WTC11 (cell line): ENCODE measurements around the gene CCL17. TPM values are rescaled to one million over a fixed set of nuclear protein-coding genes. Genes with fewer than 3 reads are reported as not detected.

ENCODE experiments used
- ATAC-seq: fragments of 200-7000 bp; cut with Tn5 transposase; 2 replicates; pipeline ENCODE4 v1.10.0; 2021; ENCODE audit warnings: mild to moderate bottlenecking, moderate library complexity
- CTCF ChIA-PET: fragments of 300-600 bp; sonication (Branson Sonifier 250); formaldehyde crosslinking; loops from one replicate; lab custom pipeline; 2021; ENCODE audit warnings: antibody characterized with exemption; lab: Charles Lee
- POLR2A ChIA-PET: fragments of 350-600 bp; sonication (Branson Sonifier 250); formaldehyde crosslinking; loops from one replicate; lab custom pipeline; 2021; ENCODE audit warnings: antibody characterized with exemption; lab: Charles Lee
- DNase-seq: peaks from one replicate; pipeline ENCODE4 v3.0.0; 2021; ENCODE audit warnings: low spot score
- H3K27ac Mint-ChIP-seq: 2 replicates; pipeline ENCODE4 v1.8.0; 2021; ENCODE audit warnings: mixed read lengths
- H3K27me3 Mint-ChIP-seq: 2 replicates; pipeline ENCODE4 v1.8.0; 2021; ENCODE audit warnings: low read depth, mild to moderate bottlenecking, moderate library complexity, mixed read lengths
- H3K36me3 Mint-ChIP-seq: 2 replicates; pipeline ENCODE4 v1.8.0; 2021; ENCODE audit warnings: mixed read lengths
- H3K4me1 Mint-ChIP-seq: 2 replicates; pipeline ENCODE4 v1.8.0; 2022; ENCODE audit warnings: mixed read lengths
- H3K4me3 Mint-ChIP-seq: 2 replicates; pipeline ENCODE4 v1.8.0; 2021; ENCODE audit warnings: mild to moderate bottlenecking, moderate library complexity, mixed read lengths
- H3K9me3 Mint-ChIP-seq: 2 replicates; pipeline ENCODE4 v1.8.0; 2021; ENCODE audit warnings: mixed read lengths
- CBFB ChIP-seq: sonication (generic); formaldehyde crosslinking; IDR thresholded peaks from 2 replicates; pipeline ENCODE4 v1.8.1; 2022; ENCODE audit warnings: mild to moderate bottlenecking, low read depth, missing genetic modification reagents
- EMX1 ChIP-seq: fragments of 250-450 bp; sonication (Bioruptor Pico); IDR thresholded peaks from 2 replicates; pipeline ENCODE4 v1.8.0; 2021; ENCODE audit warnings: mild to moderate bottlenecking
- ESRRA ChIP-seq: sonication (generic); formaldehyde crosslinking; IDR thresholded peaks from 2 replicates; pipeline ENCODE4 v1.8.1; 2022; ENCODE audit warnings: mild to moderate bottlenecking, missing genetic modification reagents, borderline replicate concordance
- ETV6 ChIP-seq: sonication (generic); formaldehyde crosslinking; IDR thresholded peaks from 2 replicates; pipeline ENCODE4 v1.8.1; 2022; ENCODE audit warnings: mild to moderate bottlenecking, missing genetic modification reagents
- GRHL2 ChIP-seq: fragments of 250-450 bp; sonication (Bioruptor Pico); IDR thresholded peaks from 2 replicates; pipeline ENCODE4 v1.8.0; 2022; ENCODE audit warnings: mild to moderate bottlenecking, moderate library complexity; ENCODE audit not compliant: insufficient replicate concordance, severe bottlenecking
- HMGA2 ChIP-seq: fragments of 250-450 bp; sonication (Bioruptor Pico); IDR thresholded peaks from 2 replicates; pipeline ENCODE4 v1.4.0; 2021; ENCODE audit warnings: mild to moderate bottlenecking, moderate library complexity
- JUN ChIP-seq: sonication (generic); formaldehyde crosslinking; IDR thresholded peaks from 2 replicates; pipeline ENCODE4 v1.8.0; 2023; ENCODE audit warnings: mild to moderate bottlenecking, missing genetic modification reagents
- NFATC4 ChIP-seq: fragments of 250-450 bp; sonication (Bioruptor Pico); IDR thresholded peaks from 2 replicates; pipeline ENCODE4 v1.9.0; 2021; ENCODE audit warnings: mild to moderate bottlenecking
- NFYB ChIP-seq: sonication (generic); formaldehyde crosslinking; conservative IDR thresholded peaks from 2 replicates; pipeline ENCODE4 v1.8.0; 2022; ENCODE audit warnings: low read depth, missing genetic modification reagents
- NR3C1 ChIP-seq: sonication (generic); formaldehyde crosslinking; conservative IDR thresholded peaks from 2 replicates; pipeline ENCODE4 v1.8.1; 2023; ENCODE audit warnings: low read depth, mild to moderate bottlenecking, missing genetic modification reagents
- OVOL2 ChIP-seq: fragments of 250-450 bp; sonication (Bioruptor Pico); IDR thresholded peaks from 2 replicates; pipeline ENCODE4 v1.9.0; 2021; ENCODE audit warnings: mild to moderate bottlenecking, borderline replicate concordance
- SMAD3 ChIP-seq: sonication (generic); formaldehyde crosslinking; IDR thresholded peaks from 2 replicates; pipeline ENCODE4 v1.8.0; 2022; ENCODE audit warnings: missing genetic modification reagents, mild to moderate bottlenecking, borderline replicate concordance
- SMAD4 ChIP-seq: sonication (generic); formaldehyde crosslinking; IDR thresholded peaks from 2 replicates; pipeline ENCODE4 v1.8.0; 2022; ENCODE audit warnings: mild to moderate bottlenecking, missing genetic modification reagents
- TEAD1 ChIP-seq: sonication (generic); formaldehyde crosslinking; IDR thresholded peaks from 2 replicates; pipeline ENCODE4 v1.8.0; 2022; ENCODE audit warnings: mild to moderate bottlenecking, missing genetic modification reagents
- TP53 ChIP-seq: sonication (generic); formaldehyde crosslinking; IDR thresholded peaks from 2 replicates; pipeline ENCODE4 v1.8.1; 2023; ENCODE audit warnings: mild to moderate bottlenecking, missing genetic modification reagents
- ZBTB21 ChIP-seq: sonication (generic); formaldehyde crosslinking; IDR thresholded peaks from 2 replicates; pipeline ENCODE4 v1.8.1; 2023; ENCODE audit warnings: mild to moderate bottlenecking, missing genetic modification reagents, borderline replicate concordance
- ZNF232 ChIP-seq: sonication (generic); formaldehyde crosslinking; IDR thresholded peaks from 2 replicates; pipeline ENCODE4 v1.8.0; 2022; ENCODE audit warnings: mild to moderate bottlenecking, missing genetic modification reagents
- total RNA-seq: library from RNA; stranded (reverse); gene quantifications from 3 replicates; pipeline ENCODE4 v1.2.3, GENCODE V29; 2021
- TF ChIP-seq, protein P1 (sequence below): fragments of 250-450 bp; sonication (Bioruptor Pico); IDR thresholded peaks from 2 replicates; pipeline ENCODE4 v1.9.0; 2021; ENCODE audit warnings: mild to moderate bottlenecking, borderline replicate concordance
- TF ChIP-seq, protein P2 (sequence below): sonication (generic); formaldehyde crosslinking; IDR thresholded peaks from 2 replicates; pipeline ENCODE4 v1.8.0; 2022; ENCODE audit warnings: mild to moderate bottlenecking, missing genetic modification reagents
- TF ChIP-seq, protein P3 (sequence below): fragments of 250-450 bp; sonication (Bioruptor Pico); IDR thresholded peaks from 2 replicates; pipeline ENCODE4 v1.9.0; 2021; ENCODE audit warnings: mild to moderate bottlenecking
- TF ChIP-seq, protein P4 (sequence below): sonication (generic); formaldehyde crosslinking; IDR thresholded peaks from 2 replicates; pipeline ENCODE4 v1.8.1; 2023; ENCODE audit warnings: mild to moderate bottlenecking, missing genetic modification reagents

The CCL17 gene
- total RNA-seq, 1 experiment from 2014 or later: not detected

DNA sequence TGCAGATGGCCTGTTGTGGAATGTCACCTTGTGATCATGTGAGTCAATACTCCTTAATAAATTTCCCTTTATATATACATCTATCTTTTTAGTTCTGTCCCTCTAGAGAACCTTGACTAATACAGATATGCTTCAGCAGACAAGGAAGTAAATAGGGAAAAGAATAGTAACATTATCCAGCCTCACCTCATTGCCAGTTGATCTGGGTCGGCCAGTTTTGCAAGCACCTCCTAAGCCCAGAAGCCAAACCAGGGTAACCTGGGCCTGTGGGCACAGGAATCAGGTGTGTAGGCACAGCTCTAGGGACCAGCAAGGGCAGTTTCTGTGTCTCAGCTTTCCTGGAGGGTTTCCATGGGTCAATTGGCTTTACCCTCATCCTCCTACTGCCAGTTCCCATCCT is 11.9 kb upstream of the CCL17 start:
- POLR2A ChIA-PET: no interaction called here
- no peaks in the 10 kb centered on the region for H3K4me1 Mint-ChIP-seq
- ATAC-seq (no peak), DNase-seq (no peak)
- H3K9me3 Mint-ChIP-seq: peaks cover 13% of the 10 kb centered on the region
- CTCF ChIA-PET: interaction anchor here (0.7 to 5.5 kb wide), 2 partner anchors 12 to 25 kb away, joined by 3 to 27 read pairs; partner anchors contain the start of gene CCL17
- no peak overlapping the region for H3K27ac Mint-ChIP-seq
- H3K27me3 Mint-ChIP-seq: peaks cover 8% of the 10 kb centered on the region
- H3K4me3 Mint-ChIP-seq: no peak overlapping the region
- no peaks in the 10 kb centered on the region for H3K36me3 Mint-ChIP-seq
- TF ChIP-seq NFYB (CRISPR knock-in tag) (no peak), SMAD4 (no peak), CBFB (CRISPR knock-in tag) (no peak), ZBTB21 (CRISPR knock-in tag) (no peak), ETV6 (CRISPR knock-in tag) (no peak), NR3C1 (CRISPR knock-in tag) (no peak)

DNA sequence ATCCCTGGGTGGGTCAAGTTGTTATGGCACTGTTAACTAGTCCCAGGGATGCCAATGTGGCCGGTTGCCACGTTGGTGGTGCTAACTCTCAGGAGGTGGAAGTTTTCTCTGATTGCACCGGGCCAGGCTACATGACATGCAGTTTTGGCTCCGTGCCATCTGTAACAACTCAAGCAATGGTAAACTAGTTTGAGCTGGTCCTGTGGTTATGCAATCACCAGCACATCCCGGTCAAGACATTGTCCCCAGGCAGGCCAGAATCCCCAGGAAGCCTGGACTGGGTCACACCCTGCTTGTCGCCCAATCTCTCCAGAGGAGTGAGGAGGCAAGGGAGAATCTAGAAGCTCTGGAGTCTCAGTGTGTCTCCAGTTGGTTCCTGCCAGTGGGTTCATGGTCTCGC is 10.1 kb upstream of the CCL17 start:
- no peak overlapping the region for H3K4me3 Mint-ChIP-seq
- ChIA-PET POLR2A (no interaction called here), CTCF (interaction anchor here (0.9 to 5.5 kb wide), 2 partner anchors 23 to 25 kb away, joined by 3 to 27 read pairs; no protein-coding TSS in a partner anchor)
- H3K27ac Mint-ChIP-seq: no peak overlapping the region
- TF ChIP-seq JUN (CRISPR knock-in tag): no peak
- no peak for TF ChIP-seq SMAD3 (CRISPR knock-in tag)
- TF ChIP-seq ZNF232 (CRISPR knock-in tag): no peak
- TF ChIP-seq, protein P1, sequence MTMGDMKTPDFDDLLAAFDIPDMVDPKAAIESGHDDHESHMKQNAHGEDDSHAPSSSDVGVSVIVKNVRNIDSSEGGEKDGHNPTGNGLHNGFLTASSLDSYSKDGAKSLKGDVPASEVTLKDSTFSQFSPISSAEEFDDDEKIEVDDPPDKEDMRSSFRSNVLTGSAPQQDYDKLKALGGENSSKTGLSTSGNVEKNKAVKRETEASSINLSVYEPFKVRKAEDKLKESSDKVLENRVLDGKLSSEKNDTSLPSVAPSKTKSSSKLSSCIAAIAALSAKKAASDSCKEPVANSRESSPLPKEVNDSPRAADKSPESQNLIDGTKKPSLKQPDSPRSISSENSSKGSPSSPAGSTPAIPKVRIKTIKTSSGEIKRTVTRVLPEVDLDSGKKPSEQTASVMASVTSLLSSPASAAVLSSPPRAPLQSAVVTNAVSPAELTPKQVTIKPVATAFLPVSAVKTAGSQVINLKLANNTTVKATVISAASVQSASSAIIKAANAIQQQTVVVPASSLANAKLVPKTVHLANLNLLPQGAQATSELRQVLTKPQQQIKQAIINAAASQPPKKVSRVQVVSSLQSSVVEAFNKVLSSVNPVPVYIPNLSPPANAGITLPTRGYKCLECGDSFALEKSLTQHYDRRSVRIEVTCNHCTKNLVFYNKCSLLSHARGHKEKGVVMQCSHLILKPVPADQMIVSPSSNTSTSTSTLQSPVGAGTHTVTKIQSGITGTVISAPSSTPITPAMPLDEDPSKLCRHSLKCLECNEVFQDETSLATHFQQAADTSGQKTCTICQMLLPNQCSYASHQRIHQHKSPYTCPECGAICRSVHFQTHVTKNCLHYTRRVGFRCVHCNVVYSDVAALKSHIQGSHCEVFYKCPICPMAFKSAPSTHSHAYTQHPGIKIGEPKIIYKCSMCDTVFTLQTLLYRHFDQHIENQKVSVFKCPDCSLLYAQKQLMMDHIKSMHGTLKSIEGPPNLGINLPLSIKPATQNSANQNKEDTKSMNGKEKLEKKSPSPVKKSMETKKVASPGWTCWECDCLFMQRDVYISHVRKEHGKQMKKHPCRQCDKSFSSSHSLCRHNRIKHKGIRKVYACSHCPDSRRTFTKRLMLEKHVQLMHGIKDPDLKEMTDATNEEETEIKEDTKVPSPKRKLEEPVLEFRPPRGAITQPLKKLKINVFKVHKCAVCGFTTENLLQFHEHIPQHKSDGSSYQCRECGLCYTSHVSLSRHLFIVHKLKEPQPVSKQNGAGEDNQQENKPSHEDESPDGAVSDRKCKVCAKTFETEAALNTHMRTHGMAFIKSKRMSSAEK (CRISPR knock-in tag): no peak
- no peak for TF ChIP-seq TP53
- no peak for TF ChIP-seq GRHL2
- no peaks in the 10 kb centered on the region for H3K36me3 Mint-ChIP-seq
- peaks cover 7% of the 10 kb centered on the region for H3K9me3 Mint-ChIP-seq
- H3K4me1 Mint-ChIP-seq: no peaks in the 10 kb centered on the region
- ATAC-seq (no peak), DNase-seq (no peak)
- peaks cover 8% of the 10 kb centered on the region for H3K27me3 Mint-ChIP-seq

DNA sequence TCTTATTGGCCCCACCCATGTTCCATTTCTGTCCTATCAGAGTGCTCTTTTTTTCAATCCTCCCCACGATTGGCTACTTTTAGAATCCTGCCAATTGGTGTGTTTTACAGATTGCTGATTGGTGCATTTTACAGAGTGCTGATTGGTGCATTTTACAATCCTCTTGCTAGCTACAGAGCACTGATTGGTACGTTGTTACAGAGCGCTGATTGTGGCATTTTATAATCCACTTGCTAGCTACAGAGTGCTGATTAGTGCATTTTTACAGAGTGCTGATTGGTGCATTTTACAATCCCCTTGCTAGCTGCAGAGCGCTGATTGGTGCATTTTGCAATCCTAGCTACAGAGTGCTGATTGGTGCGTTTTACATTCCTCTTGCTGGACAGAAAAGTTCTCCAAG is 9.5 kb upstream of the CCL17 start:
- H3K36me3 Mint-ChIP-seq: no peaks in the 10 kb centered on the region
- CTCF ChIA-PET: interaction anchor here (0.7 to 5.5 kb wide), 3 partner anchors 22 to 81 kb away, joined by 3 to 27 read pairs (median 3); no protein-coding TSS in a partner anchor

DNA sequence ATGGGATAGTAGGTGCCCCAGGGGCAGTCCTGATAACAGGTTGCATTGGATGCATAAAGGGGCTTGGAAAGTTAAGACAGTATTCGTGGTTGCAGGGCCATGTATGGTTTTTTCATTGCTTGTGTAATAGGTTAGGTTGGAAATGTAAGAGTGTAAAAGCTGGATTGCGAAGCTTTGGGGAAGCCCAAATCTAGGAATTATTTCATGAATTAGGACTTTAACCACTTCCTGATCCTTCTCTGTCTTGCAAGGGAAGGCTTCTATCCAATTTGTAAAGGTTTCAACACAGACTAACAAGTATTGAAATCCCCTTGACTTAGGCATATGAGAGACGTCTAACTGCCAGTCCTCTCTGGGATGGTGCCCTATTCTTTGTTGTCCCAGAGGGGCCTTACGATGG is 7.8 kb upstream of the CCL17 start:
- POLR2A ChIA-PET: interaction anchor here (0.6 kb wide), 1 partner anchor 102 kb away, joined by 3 read pairs; no protein-coding TSS in a partner anchor
- Mint-ChIP-seq H3K27me3 (peaks cover 4% of the 10 kb centered on the region; the same call in 1 of the 2 replicates), H3K9me3 (peaks cover 7% of the 10 kb centered on the region), H3K4me3 (no peak overlapping the region), H3K4me1 (no peaks in the 10 kb centered on the region), H3K36me3 (no peaks in the 10 kb centered on the region), H3K27ac (no peak overlapping the region)
- CTCF ChIA-PET: no interaction called here
- DNase-seq: no peak
- no peak for ATAC-seq
- TF ChIP-seq NFATC4 (CRISPR knock-in tag) (no peak), OVOL2 (no peak), EMX1 (CRISPR knock-in tag) (no peak), GRHL2 (no peak), TP53 (no peak), ESRRA (CRISPR knock-in tag) (no peak), NFYB (CRISPR knock-in tag) (no peak), SMAD4 (no peak), TEAD1 (no peak), HMGA2 (CRISPR knock-in tag) (no peak)
- TF ChIP-seq, protein P2, sequence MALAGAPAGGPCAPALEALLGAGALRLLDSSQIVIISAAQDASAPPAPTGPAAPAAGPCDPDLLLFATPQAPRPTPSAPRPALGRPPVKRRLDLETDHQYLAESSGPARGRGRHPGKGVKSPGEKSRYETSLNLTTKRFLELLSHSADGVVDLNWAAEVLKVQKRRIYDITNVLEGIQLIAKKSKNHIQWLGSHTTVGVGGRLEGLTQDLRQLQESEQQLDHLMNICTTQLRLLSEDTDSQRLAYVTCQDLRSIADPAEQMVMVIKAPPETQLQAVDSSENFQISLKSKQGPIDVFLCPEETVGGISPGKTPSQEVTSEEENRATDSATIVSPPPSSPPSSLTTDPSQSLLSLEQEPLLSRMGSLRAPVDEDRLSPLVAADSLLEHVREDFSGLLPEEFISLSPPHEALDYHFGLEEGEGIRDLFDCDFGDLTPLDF (CRISPR knock-in tag): no peak
- TF ChIP-seq, protein P3, sequence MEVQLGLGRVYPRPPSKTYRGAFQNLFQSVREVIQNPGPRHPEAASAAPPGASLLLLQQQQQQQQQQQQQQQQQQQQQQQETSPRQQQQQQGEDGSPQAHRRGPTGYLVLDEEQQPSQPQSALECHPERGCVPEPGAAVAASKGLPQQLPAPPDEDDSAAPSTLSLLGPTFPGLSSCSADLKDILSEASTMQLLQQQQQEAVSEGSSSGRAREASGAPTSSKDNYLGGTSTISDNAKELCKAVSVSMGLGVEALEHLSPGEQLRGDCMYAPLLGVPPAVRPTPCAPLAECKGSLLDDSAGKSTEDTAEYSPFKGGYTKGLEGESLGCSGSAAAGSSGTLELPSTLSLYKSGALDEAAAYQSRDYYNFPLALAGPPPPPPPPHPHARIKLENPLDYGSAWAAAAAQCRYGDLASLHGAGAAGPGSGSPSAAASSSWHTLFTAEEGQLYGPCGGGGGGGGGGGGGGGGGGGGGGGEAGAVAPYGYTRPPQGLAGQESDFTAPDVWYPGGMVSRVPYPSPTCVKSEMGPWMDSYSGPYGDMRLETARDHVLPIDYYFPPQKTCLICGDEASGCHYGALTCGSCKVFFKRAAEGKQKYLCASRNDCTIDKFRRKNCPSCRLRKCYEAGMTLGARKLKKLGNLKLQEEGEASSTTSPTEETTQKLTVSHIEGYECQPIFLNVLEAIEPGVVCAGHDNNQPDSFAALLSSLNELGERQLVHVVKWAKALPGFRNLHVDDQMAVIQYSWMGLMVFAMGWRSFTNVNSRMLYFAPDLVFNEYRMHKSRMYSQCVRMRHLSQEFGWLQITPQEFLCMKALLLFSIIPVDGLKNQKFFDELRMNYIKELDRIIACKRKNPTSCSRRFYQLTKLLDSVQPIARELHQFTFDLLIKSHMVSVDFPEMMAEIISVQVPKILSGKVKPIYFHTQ (CRISPR knock-in tag): no peak

More for the DNA sequence above, 9.5 kb upstream of the CCL17 start:
- Mint-ChIP-seq H3K4me3 (no peak overlapping the region), H3K27ac (no peak overlapping the region), H3K27me3 (peaks cover 8% of the 10 kb centered on the region), H3K9me3 (peaks cover 7% of the 10 kb centered on the region), H3K4me1 (no peaks in the 10 kb centered on the region)
- TF ChIP-seq, protein P4, sequence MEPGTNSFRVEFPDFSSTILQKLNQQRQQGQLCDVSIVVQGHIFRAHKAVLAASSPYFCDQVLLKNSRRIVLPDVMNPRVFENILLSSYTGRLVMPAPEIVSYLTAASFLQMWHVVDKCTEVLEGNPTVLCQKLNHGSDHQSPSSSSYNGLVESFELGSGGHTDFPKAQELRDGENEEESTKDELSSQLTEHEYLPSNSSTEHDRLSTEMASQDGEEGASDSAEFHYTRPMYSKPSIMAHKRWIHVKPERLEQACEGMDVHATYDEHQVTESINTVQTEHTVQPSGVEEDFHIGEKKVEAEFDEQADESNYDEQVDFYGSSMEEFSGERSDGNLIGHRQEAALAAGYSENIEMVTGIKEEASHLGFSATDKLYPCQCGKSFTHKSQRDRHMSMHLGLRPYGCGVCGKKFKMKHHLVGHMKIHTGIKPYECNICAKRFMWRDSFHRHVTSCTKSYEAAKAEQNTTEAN: no peak
- no peak for DNase-seq
- POLR2A ChIA-PET: no interaction called here
- no peak for ATAC-seq
